HUES64 (cell line): ENCODE results near the gene SELENOO. TPM values are rescaled to one million over a fixed set of nuclear protein-coding genes. Genes with fewer than 3 reads are reported as not detected.
A peak's percentile ranks its signal among the peaks of the same experiment; 100 is the strongest.

Experiments
- H3K27ac ChIP-seq: 2 replicates; pipeline ENCODE4 v1.7.0; 2013; ENCODE audit warnings: low read depth, low read length, inconsistent platforms
- H3K27me3 ChIP-seq: 2 replicates; pipeline ENCODE4 v1.6.1; 2013; ENCODE audit warnings: mild to moderate bottlenecking, low read length; ENCODE audit not compliant: insufficient read depth
- H3K36me3 ChIP-seq: 2 replicates; pipeline ENCODE4 v1.6.1; 2013; ENCODE audit warnings: mild to moderate bottlenecking, low read length; ENCODE audit not compliant: insufficient read depth
- H3K4me1 ChIP-seq: 2 replicates; pipeline ENCODE4 v1.6.1; 2013; ENCODE audit warnings: mild to moderate bottlenecking, low read length, moderate library complexity; ENCODE audit not compliant: insufficient read depth
- H3K4me3 ChIP-seq: 2 replicates; pipeline ENCODE4 v1.5.1; 2013; ENCODE audit warnings: mild to moderate bottlenecking, low read length, moderate library complexity
- H3K9ac ChIP-seq: 2 replicates; pipeline ENCODE4 v1.6.1; 2013; ENCODE audit warnings: mild to moderate bottlenecking, low read depth, low read length
- H3K9me3 ChIP-seq: 2 replicates; pipeline ENCODE4 v1.6.1; 2013; ENCODE audit warnings: low read depth, low read length; ENCODE audit not compliant: insufficient read depth
- WGBS: fragments of 150-250, 120-280 bp; methylation state at CpG from one replicate; pipeline ENCODE4 v1.1.7; 2013; ENCODE audit warnings: missing lambda C conversion rate; 5-methylcytosine and 5-hydroxymethylcytosine counted together
- polyA plus RNA-seq, 2 experiments: library from polyadenylated mRNA; stranded (reverse); fragments of 50-300 nt; gene quantifications; one replicate each; pipeline ENCODE4 v1.2.3, GENCODE V29; 2013

The SELENOO gene, protein sequence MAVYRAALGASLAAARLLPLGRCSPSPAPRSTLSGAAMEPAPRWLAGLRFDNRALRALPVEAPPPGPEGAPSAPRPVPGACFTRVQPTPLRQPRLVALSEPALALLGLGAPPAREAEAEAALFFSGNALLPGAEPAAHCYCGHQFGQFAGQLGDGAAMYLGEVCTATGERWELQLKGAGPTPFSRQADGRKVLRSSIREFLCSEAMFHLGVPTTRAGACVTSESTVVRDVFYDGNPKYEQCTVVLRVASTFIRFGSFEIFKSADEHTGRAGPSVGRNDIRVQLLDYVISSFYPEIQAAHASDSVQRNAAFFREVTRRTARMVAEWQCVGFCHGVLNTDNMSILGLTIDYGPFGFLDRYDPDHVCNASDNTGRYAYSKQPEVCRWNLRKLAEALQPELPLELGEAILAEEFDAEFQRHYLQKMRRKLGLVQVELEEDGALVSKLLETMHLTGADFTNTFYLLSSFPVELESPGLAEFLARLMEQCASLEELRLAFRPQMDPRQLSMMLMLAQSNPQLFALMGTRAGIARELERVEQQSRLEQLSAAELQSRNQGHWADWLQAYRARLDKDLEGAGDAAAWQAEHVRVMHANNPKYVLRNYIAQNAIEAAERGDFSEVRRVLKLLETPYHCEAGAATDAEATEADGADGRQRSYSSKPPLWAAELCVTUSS
- polyA plus RNA-seq (2013, experiment 1 of 2) = 10.9 TPM
- polyA plus RNA-seq (2013, experiment 2 of 2) = 10.3 TPM

DNA sequence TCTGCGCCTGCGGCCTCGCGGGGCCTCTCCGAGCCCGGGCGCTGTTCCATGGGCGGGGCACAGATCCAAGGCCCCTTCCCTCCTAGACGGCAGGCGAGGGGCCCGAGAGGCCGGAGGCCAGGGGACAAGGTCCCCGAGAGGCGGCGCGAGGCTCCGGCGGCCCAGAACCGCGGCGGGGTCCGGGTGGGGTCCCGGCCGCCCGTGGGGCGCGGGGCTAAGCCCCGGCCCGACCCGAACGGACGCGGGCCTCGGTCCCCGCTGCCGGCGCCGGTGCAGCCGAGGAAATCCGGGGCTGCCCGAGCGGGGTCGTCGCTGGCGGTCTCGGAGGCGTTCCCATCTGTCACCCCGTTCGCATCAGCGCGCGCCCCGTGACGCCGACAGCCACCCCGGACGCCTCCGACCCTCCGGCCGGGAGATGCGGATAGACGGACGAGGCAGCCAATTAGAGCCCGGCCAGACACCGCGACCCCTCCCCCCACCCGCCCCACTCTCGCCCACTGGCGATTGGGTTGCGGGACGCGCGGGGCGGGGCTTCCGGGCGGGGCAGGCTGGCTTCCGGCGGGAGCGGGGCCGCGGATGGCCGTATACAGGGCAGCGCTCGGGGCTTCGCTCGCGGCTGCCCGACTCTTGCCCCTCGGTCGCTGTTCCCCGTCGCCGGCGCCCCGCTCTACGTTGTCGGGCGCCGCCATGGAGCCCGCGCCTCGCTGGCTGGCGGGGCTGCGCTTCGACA is at the start of gene SELENOO:
SELENOO (plus strand) TSS at position 551 of the 730 bp plus-strand sequence; CDS start at position 577, 26 bp downstream.
- Histone ChIP-seq H3K9me3 (0 out of 2 replicates have a peak, but pooled peaks cover 3% of the 10 kb centered on the region), H3K4me1 (no peaks in the 10 kb centered on the region), H3K36me3 (peaks cover 33% of the 10 kb centered on the region), H3K4me3 (peak within 1 kb of the TSS; percentile 77), H3K9ac (peak within 1 kb of the TSS; percentile 82), H3K27ac (0 out of 2 replicates have a peak within 1 kb of the TSS, but pooled peaks have one; percentile 25), H3K27me3 (peaks cover 6% of the 10 kb centered on the region)
- under 1% methylated on average over 104 of the region's 105 CpGs for WGBS

DNA sequence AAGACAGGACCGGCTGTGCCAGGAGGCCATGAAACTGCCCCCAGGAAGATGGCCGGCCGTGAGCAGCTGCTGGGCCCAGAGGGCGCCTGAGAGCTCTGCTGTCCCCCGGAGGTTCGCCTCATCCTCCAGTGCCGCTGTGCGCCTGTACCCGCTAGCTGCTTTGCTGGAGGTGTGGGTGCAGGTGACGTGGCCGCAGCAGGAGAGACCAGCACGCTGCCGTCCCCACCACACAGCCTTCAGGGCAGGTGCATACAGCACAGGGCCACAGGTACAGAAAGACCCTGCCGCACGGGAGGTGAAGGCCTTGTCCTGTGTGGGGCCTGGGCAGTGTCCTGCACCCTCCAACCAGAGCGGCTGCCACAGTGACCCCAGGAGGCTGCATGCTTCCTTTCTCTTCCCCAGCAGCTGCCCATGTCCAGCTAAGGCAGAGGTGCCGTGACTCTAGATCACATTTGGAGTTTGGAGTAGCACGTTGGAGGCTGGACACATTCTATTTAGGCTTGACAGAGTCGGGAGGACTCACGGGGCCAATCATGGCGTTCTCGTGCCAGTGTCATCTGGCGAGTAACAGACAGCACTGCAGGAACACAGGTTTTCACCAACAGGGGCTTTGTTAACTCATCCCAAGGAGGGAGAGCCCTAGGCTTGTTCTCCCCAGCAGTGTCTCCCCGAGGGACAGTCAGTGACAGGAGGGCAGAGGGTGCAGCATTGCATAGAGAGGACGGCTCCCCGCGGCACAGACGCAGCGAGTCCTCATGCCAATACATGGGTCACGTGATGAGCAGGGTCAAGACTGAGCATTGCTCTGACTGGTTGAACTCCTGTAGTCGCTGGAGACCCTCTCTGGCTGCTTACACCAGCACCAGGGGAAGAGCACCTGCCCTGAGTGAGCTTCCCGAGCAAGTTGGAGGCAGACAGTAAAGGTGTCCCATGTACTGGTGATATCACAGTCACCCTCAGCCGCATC is 49.0 kb upstream of the SELENOO start:
- WGBS = 88% methylated on average over 33 of the region's 33 CpGs
- no peak overlapping the region for H3K27ac ChIP-seq
- H3K36me3 ChIP-seq = no peaks in the 10 kb centered on the region
- H3K4me3 ChIP-seq = no peak overlapping the region
- H3K4me1 ChIP-seq = no peaks in the 10 kb centered on the region
- no peaks in the 10 kb centered on the region for H3K9me3 ChIP-seq
- no peaks in the 10 kb centered on the region; the same call in 1 of the 2 replicates for H3K27me3 ChIP-seq
- H3K9ac ChIP-seq = no peak overlapping the region

DNA sequence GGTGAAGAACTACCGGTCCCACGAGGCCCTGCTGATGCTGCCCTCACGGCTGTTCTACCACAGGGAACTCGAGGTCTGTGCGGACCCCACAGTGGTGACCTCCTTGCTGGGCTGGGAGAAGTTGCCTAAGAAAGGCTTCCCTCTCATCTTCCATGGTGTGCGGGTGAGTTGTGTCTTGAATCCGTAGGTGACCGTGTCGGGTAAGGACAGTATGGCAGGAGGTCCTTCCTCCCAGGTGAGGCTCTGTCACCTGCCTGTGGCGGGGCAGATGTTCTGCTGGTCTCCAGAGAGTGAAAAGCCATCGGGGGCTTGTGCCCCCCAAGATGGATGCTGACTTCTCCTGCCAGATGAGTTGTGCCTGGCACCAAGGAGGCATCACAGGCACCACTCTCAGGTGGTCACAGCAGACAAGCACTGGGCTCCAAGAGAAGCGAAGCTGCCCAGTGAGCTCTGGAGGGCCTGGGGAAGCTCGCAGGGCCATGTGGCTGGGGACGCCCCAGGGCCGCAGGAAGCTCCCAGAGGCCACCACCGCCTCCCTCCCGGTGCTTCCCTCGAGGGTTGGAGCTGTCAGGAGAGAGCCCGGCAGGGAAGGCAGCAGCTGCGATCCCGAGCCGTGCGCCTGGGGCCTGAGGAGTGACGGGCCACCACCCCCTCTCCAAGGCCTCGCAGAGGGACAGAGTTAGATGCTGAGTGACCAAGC is 47.6 kb upstream of the SELENOO start:
- H3K36me3 ChIP-seq = no peaks in the 10 kb centered on the region
- 91% methylated on average over 25 of the region's 25 CpGs for WGBS
- no peaks in the 10 kb centered on the region for H3K4me1 ChIP-seq
- no peak overlapping the region for H3K9ac ChIP-seq
- H3K27ac ChIP-seq = no peak overlapping the region
- H3K27me3 ChIP-seq = no peaks in the 10 kb centered on the region; the same call in 1 of the 2 replicates
- H3K4me3 ChIP-seq = no peak overlapping the region
- H3K9me3 ChIP-seq = no peaks in the 10 kb centered on the region

DNA sequence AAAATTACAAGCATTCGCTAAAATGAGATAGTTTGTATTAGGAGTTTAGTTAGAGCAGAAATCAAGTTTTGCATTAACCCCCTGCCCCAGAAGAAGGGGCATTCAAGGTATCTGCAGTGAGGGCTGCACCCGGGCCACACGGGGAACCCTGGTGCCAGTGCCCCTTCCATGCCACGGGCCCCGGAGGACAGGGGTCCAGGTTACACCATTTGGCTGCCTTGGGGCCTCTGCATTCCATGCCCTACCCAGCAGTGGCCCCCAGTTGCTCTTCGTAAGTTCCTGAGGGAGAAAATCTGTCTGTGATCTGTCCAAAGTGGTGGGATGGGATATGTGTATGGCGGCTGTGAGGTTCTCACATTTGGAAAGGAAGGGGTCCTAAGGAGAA is 47.1 kb upstream of the SELENOO start:
- WGBS = 91% methylated on average over 7 of the region's 7 CpGs
- no peak overlapping the region for H3K4me3 ChIP-seq

DNA sequence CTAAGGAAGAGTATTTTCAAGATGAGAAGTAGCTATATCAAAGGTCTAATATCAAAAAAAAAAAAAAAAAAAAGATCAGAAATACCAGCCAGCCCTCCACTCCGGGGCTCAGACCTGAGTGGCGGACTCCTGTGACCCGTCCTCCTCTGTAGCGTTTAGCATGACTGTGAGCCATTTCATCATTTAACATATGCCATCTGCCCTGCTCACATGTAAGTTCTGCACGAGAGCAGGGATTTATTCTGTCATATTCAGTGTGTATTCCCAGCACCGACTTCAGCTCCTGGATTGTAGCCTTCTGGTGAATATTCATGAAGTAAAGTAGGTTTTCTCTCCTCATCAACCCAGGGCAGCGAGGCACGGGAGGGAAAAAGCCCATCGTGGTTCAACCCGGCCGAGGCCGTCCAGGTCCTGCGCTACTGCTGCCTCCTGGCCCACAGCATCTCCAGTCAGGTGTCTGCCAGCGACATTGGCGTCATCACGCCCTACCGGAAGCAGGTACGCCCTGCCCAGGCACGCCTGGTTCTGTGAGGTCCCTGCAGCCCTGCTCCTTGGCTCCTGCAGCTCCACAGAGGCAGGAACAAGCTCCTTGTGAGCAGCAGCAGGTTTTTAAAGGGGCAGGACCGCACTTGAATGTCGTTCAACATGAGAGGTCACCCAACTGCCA is 43.0 kb upstream of the SELENOO start:
- no peaks in the 10 kb centered on the region for H3K9me3 ChIP-seq
- H3K27me3 ChIP-seq = no peaks in the 10 kb centered on the region
- H3K9ac ChIP-seq = no peak overlapping the region
- 83% methylated on average over 21 of the region's 21 CpGs for WGBS
- H3K27ac ChIP-seq = no peak overlapping the region
- 0 out of 2 replicates have a peak, but pooled peaks cover 2% of the 10 kb centered on the region for H3K4me1 ChIP-seq
- H3K4me3 ChIP-seq = no peak overlapping the region
- H3K36me3 ChIP-seq = no peaks in the 10 kb centered on the region

More for the DNA sequence above, 47.1 kb upstream of the SELENOO start:
- no peaks in the 10 kb centered on the region for H3K36me3 ChIP-seq
- H3K27ac ChIP-seq = no peak overlapping the region
- H3K4me1 ChIP-seq = no peaks in the 10 kb centered on the region
- no peaks in the 10 kb centered on the region for H3K9me3 ChIP-seq
- no peak overlapping the region for H3K9ac ChIP-seq
- H3K27me3 ChIP-seq = no peaks in the 10 kb centered on the region; the same call in 1 of the 2 replicates

DNA sequence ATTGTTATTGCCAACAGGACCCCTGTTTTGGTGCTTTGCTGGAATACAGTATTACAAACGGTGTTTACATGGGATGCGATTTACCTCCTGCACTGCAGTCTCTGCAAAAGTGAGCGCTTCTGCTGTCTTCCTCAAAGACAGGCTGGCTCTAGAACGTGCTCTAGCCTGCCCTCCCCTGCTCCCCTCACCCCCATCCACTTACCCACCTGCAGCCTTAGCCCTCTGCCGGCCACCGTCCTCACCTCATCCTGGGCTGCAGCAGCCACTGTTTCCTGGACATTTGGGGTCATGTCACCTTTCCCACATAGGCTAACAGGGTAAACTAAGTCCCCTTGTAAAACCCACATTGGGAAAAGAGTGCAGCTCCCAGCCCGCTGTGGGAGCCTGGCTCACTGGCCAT is 39.9 kb upstream of the SELENOO start:
- H3K36me3 ChIP-seq = no peaks in the 10 kb centered on the region
- 78% methylated on average over 7 of the region's 7 CpGs for WGBS
- no peak overlapping the region for H3K27ac ChIP-seq
- H3K4me1 ChIP-seq = 0 out of 2 replicates have a peak, but pooled peaks cover 2% of the 10 kb centered on the region
- H3K27me3 ChIP-seq = no peaks in the 10 kb centered on the region
- H3K4me3 ChIP-seq = no peak overlapping the region
- H3K9me3 ChIP-seq = no peaks in the 10 kb centered on the region
- H3K9ac ChIP-seq = no peak overlapping the region

DNA sequence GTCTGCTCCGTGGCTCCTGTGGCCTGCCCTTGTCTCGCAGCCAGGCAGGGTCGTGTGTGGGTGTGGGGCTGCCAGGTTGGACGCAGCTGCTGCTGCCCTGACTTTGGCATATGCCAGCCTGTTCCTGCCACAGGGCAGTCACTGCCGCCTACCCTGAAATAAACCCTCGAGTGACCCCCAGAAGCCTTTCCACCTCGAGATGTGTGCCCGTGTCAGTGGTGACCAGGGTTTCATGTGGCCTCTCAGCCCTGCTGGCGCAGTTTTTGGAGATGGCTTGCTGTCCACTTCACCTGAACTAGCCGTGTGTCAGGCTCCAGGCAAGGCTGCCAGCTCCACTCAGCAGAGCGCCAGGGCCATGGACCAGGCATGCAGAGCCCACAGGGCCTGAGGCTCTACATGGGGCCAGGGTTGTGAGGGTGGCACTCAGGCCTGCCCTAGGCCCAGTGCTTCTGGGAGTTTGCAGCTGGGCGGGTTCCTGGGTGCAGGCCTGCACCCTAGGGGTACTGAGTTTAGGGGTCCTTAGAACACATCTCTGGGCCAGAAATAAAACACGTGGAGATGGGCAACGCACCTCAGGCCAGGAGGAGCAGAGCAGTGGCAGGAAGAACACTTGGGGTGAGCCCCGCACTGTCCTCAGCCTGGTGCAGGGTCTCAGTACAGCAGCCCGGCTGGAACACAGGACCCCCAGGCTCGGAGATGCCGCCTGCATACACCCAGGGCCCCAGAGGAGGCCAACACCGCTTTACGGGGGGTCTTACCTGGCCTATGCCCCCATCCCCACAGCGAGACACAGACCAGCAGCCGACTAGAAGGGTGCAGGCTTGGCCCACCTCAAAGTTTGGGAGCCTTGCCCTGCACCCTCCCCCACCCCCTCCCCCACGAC is 39.1 kb upstream of the SELENOO start:
- H3K9ac ChIP-seq = no peak overlapping the region
- H3K4me1 ChIP-seq = 0 out of 2 replicates have a peak, but pooled peaks cover 2% of the 10 kb centered on the region
- H3K27me3 ChIP-seq = no peaks in the 10 kb centered on the region
- H3K4me3 ChIP-seq = no peak overlapping the region
- 91% methylated on average over 23 of the region's 23 CpGs for WGBS
- H3K9me3 ChIP-seq = no peaks in the 10 kb centered on the region
- H3K36me3 ChIP-seq = no peaks in the 10 kb centered on the region
- H3K27ac ChIP-seq = no peak overlapping the region

DNA sequence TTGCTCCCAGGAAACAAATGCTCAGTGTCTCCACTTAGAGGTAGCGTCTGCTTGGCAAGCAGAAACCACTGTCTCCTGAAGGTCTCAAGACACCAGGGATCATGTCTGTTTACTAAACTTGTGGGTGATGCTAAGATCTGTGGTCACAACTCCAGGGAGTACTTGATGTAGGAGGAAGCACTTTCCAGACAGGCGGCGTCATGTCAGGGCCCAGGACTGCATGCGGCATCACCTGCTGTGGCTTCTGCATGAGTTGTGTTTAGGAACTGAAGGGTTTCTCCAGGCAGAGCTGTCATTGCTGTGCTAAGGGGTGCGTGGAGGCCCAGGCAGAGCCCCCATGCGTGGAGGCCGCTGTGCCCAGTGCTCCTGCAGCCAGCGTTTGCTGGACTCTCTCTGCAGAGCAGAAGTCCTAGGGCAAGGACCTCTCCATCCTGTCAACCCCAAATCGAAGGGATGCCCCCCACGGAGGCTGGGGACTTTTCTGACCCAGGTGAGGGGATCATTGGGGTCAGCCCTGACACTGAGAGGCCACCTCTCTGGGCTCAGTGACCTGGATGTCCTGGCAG is 38.3 kb upstream of the SELENOO start:
- Histone ChIP-seq H3K36me3 (no peaks in the 10 kb centered on the region), H3K27me3 (peaks cover under 1% of the 10 kb centered on the region; the same call in 1 of the 2 replicates), H3K27ac (no peak overlapping the region), H3K9ac (no peak overlapping the region), H3K4me1 (0 out of 2 replicates have a peak, but pooled peaks cover 2% of the 10 kb centered on the region), H3K4me3 (no peak overlapping the region), H3K9me3 (no peaks in the 10 kb centered on the region)
- WGBS = 91% methylated on average over 10 of the region's 10 CpGs
